Mesendoderm (in vitro differentiated cells): ENCODE results near the gene ARHGAP11A.

Experiments
- DNase-seq: peaks from one replicate; pipeline ENCODE4 v3.0.0; 2013
- H2AK5ac ChIP-seq: 2 replicates; pipeline ENCODE4 v1.6.1; 2013; ENCODE audit warnings: low read length, inconsistent platforms
- H2BK120ac ChIP-seq: 2 replicates; pipeline ENCODE4 v1.6.1; 2013; ENCODE audit warnings: low read depth, mild to moderate bottlenecking, low read length, moderate library complexity, mixed read lengths
- H2BK15ac ChIP-seq: replicated peaks from 2 replicates; pipeline ENCODE4 v1.6.1; 2013; ENCODE audit warnings: low read depth, mild to moderate bottlenecking, moderate library complexity
- H2BK5ac ChIP-seq: 2 replicates; pipeline ENCODE4 v1.6.1; 2013; ENCODE audit warnings: low read length, inconsistent platforms
- H3K18ac ChIP-seq: 2 replicates; pipeline ENCODE4 v1.6.1; 2013; ENCODE audit warnings: mild to moderate bottlenecking, low read length, mixed read lengths
- H3K23ac ChIP-seq: one replicate; pipeline ENCODE4 v1.6.1; 2013; ENCODE audit warnings: low read length
- H3K27ac ChIP-seq: 2 replicates; pipeline ENCODE4 v1.5.1; 2013; ENCODE audit warnings: low read depth, mild to moderate bottlenecking, inconsistent platforms, low read length, moderate library complexity
- H3K27me3 ChIP-seq: 2 replicates; pipeline ENCODE4 v1.6.1; 2013; ENCODE audit warnings: low read length, control low read depth, mild to moderate bottlenecking, inconsistent platforms; ENCODE audit not compliant: insufficient read depth, poor library complexity
- H3K36me3 ChIP-seq: 2 replicates; pipeline ENCODE4 v1.6.1; 2013; ENCODE audit warnings: low read length, inconsistent platforms; ENCODE audit not compliant: control insufficient read depth, insufficient read depth
- H3K4ac ChIP-seq: one replicate; pipeline ENCODE4 v1.6.1; 2013; ENCODE audit warnings: low read depth, mild to moderate bottlenecking, low read length, moderate library complexity
- H3K4me1 ChIP-seq: 2 replicates; pipeline ENCODE4 v1.6.1; 2013; ENCODE audit warnings: low read depth, low read length, inconsistent platforms; ENCODE audit not compliant: control insufficient read depth
- H3K4me2 ChIP-seq: 2 replicates; pipeline ENCODE4 v1.6.1; 2013; ENCODE audit warnings: low read length
- H3K4me3 ChIP-seq: 2 replicates; pipeline ENCODE4 v1.5.1; 2013; ENCODE audit warnings: mild to moderate bottlenecking, low read length
- H3K56ac ChIP-seq: one replicate; pipeline ENCODE4 v1.6.1; 2013; ENCODE audit warnings: low read length
- H3K79me1 ChIP-seq: 2 replicates; pipeline ENCODE4 v1.6.1; 2013; ENCODE audit warnings: low read length, inconsistent platforms
- H3K79me2 ChIP-seq: 2 replicates; pipeline ENCODE4 v1.6.1; 2013; ENCODE audit warnings: mild to moderate bottlenecking, low read length; ENCODE audit not compliant: control insufficient read depth, insufficient read depth
- H3K9ac ChIP-seq: 2 replicates; pipeline ENCODE4 v1.6.1; 2013; ENCODE audit warnings: low read length, inconsistent platforms
- H4K5ac ChIP-seq: one replicate; pipeline ENCODE4 v1.6.1; 2013; ENCODE audit warnings: low read length
- H4K8ac ChIP-seq: one replicate; pipeline ENCODE4 v1.6.1; 2013; ENCODE audit warnings: low read depth, mild to moderate bottlenecking, control low read depth, low read length, moderate library complexity
- WGBS: extraction: QIAGEN DNeasy Blood & Tissue Kit; methylation state at CpG from one replicate; pipeline ENCODE4 v1.1.7; 2013; ENCODE audit warnings: low lambda C conversion rate, missing lambda C conversion rate; ENCODE audit not compliant: insufficient coverage; ENCODE audit errors: extremely low coverage; 5-methylcytosine and 5-hydroxymethylcytosine counted together

Gene ARHGAP11A

GRCh38 chr15:32657198-32657883 is 42.0 kb downstream of the ARHGAP11A start:
- Histone ChIP-seq H4K8ac (no peak overlapping the region), H3K56ac (no peak overlapping the region), H2BK5ac (no peak overlapping the region), H3K4ac (no peak overlapping the region), H2AK5ac (no peak overlapping the region), H3K18ac (no peak overlapping the region), H3K79me2 (no peaks in the 10 kb centered on the region), H3K23ac (no peak overlapping the region), H3K4me2 (no peak overlapping the region), H3K27me3 (no peaks in the 10 kb centered on the region), H3K9ac (no peak overlapping the region), H3K36me3 (no peaks in the 10 kb centered on the region), H3K79me1 (no peaks in the 10 kb centered on the region), H3K4me3 (no peak overlapping the region), H3K4me1 (peaks cover 4% of the 10 kb centered on the region), H3K27ac (no peak overlapping the region), H2BK120ac (no peak overlapping the region), H2BK15ac (no peak overlapping the region), H4K5ac (no peak overlapping the region)
- WGBS = no CpG with 5 or more reads among the region's 5 CpGs
- no peak for DNase-seq

DNA sequence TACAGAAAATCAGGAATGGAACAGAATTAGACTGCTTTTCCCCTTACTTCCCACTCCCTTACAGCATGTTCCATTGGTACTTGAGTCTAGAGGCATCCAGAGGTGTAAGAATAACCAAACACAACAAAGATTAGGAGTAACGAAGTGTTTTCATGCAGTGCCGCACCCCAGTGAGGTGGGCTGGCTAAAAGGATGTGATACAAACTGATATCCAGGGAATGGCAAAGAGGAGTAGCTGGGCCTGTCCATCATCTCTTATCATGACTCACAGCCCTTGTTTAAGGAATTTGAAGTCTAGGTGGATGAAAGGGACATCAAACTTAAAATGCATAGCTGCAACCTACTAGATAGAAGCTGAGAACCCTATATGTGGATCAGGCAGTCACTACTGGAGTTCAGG is 42.6 kb downstream of the ARHGAP11A start:
- Histone ChIP-seq H3K4me3 (no peak overlapping the region), H2BK15ac (no peak overlapping the region), H3K9ac (no peak overlapping the region), H3K27me3 (no peaks in the 10 kb centered on the region), H4K8ac (no peak overlapping the region), H2AK5ac (no peak overlapping the region), H2BK120ac (no peak overlapping the region), H3K4ac (no peak overlapping the region), H4K5ac (no peak overlapping the region), H3K56ac (no peak overlapping the region), H3K27ac (no peak overlapping the region), H2BK5ac (no peak overlapping the region), H3K18ac (no peak overlapping the region), H3K79me2 (no peaks in the 10 kb centered on the region), H3K4me2 (no peak overlapping the region), H3K23ac (no peak overlapping the region), H3K36me3 (no peaks in the 10 kb centered on the region), H3K79me1 (no peaks in the 10 kb centered on the region), H3K4me1 (peaks cover 3% of the 10 kb centered on the region)
- no peak for DNase-seq
- no CpG with 5 or more reads among the region's 2 CpGs for WGBS

DNA sequence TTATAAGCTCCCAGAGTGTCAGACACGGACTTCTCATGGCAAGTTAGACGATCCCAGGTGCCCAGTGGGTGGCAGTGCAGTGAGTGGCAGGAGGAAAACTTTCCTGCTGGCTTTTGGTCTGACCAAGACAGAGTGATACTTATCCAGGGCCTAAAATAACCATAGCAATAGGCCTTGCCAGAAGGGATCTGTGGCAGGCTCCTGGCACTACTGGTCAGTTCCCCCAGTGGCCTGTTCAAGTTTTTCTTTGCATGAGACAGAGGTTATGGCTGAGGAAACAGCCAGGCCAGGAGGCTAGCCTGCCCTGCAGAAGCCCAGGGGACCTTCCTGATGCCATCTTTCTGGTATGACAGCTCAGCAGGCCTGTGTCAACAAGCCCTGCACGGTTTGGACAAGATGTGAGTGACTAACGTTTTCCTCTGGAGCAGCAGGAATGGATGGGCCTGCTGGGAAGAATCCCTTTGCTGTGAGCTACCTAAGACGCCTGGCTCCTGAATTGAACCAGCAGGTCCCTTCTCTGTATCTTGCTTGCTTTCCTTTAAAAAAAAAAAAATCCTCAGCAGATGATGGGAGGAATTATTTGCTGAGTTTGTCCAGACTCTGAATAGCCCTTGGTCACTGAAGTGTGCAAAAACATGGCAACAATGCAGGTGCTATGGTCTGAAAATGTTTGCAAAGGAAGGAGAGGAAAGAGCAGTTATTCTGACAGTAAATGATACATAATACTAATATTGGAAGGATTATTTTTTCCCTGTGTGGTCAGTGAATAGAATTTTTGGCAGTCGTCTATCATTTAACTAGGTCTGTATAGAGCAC is 44.2 kb downstream of the ARHGAP11A start:
- no peak for DNase-seq
- no peak overlapping the region for H3K4me3 ChIP-seq

GRCh38 chr15:32663671-32664070 is 48.4 kb downstream of the ARHGAP11A start:
- Histone ChIP-seq H3K79me1 (no peaks in the 10 kb centered on the region), H2BK120ac (no peak overlapping the region), H3K79me2 (no peaks in the 10 kb centered on the region), H4K5ac (no peak overlapping the region), H2BK5ac (no peak overlapping the region), H3K18ac (no peak overlapping the region), H3K27ac (no peak overlapping the region), H3K23ac (no peak overlapping the region), H3K56ac (no peak overlapping the region), H2AK5ac (no peak overlapping the region), H3K9ac (no peak overlapping the region), H3K4ac (no peak overlapping the region), H3K4me2 (no peak overlapping the region), H2BK15ac (no peak overlapping the region), H3K4me1 (no peaks in the 10 kb centered on the region), H4K8ac (no peak overlapping the region), H3K36me3 (no peaks in the 10 kb centered on the region), H3K27me3 (no peaks in the 10 kb centered on the region), H3K4me3 (no peak overlapping the region)
- no CpG with 5 or more reads among the region's 4 CpGs for WGBS
- DNase-seq = no peak

More for the DNA sequence above, 44.2 kb downstream of the ARHGAP11A start:
- H3K18ac ChIP-seq = no peak overlapping the region
- H2BK15ac ChIP-seq = no peak overlapping the region
- no peaks in the 10 kb centered on the region for H3K79me1 ChIP-seq
- no peak overlapping the region for H3K9ac ChIP-seq
- H3K79me2 ChIP-seq = no peaks in the 10 kb centered on the region
- no CpG with 5 or more reads among the region's 6 CpGs for WGBS
- peaks cover under 1% of the 10 kb centered on the region for H3K4me1 ChIP-seq
- H4K8ac ChIP-seq = no peak overlapping the region
- H3K23ac ChIP-seq = no peak overlapping the region
- H3K36me3 ChIP-seq = no peaks in the 10 kb centered on the region
- no peak overlapping the region for H3K4ac ChIP-seq
- no peak overlapping the region for H3K4me2 ChIP-seq
- H2BK5ac ChIP-seq = no peak overlapping the region
- H3K27ac ChIP-seq = no peak overlapping the region
- no peaks in the 10 kb centered on the region for H3K27me3 ChIP-seq
- no peak overlapping the region for H3K56ac ChIP-seq
- no peak overlapping the region for H2BK120ac ChIP-seq
- H2AK5ac ChIP-seq = no peak overlapping the region
- no peak overlapping the region for H4K5ac ChIP-seq

- Histone ChIP-seq H3K4ac (no peak overlapping the region), H4K8ac (no peak overlapping the region), H3K36me3 (no peaks in the 10 kb centered on the region), H3K79me1 (no peaks in the 10 kb centered on the region), H3K23ac (no peak overlapping the region), H3K56ac (no peak overlapping the region), H2AK5ac (no peak overlapping the region), H3K4me1 (peaks cover 2% of the 10 kb centered on the region), H3K27ac (no peak overlapping the region), H4K5ac (no peak overlapping the region), H2BK5ac (no peak overlapping the region), H2BK15ac (no peak overlapping the region), H2BK120ac (no peak overlapping the region), H3K27me3 (no peaks in the 10 kb centered on the region), H3K4me2 (no peak overlapping the region), H3K4me3 (no peak overlapping the region), H3K9ac (no peak overlapping the region), H3K18ac (no peak overlapping the region), H3K79me2 (no peaks in the 10 kb centered on the region)
- DNase-seq = no peak
These were observed 49.5 kb downstream of the ARHGAP11A start for GRCh38 chr15:32664796-32665195.
